ENCODE data around the gene GFOD2.

Gene GFOD2

DNA sequence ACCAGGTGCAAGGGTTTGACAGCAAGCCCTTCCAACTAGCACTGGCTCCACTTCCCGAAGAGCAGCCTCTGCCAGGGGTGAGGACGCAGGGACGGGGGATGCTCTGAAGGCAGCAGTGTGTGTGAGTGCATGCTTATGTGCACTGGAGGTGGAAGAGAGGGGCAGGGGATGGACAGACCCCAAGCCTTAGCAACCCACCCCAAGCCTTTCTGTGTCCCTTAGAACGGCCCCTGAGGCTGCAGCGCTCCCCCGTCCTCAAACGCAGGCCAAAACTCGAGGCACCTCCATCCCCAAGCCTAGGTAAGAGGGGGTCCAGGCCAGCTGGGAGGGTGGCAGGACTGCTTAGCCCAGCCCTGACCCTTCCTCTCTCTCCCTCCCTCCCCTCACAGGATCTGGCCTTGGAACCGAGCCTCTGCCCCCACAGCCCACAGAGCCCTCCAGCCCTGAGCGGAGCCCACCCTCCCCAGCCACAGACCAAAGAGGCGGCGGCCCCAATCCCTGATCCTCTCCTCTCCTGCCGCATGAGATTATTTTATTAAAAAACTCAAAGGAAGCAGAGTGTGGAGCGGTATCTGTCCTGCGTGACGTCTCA is 62.0 kb downstream of the GFOD2 start:
- DNase-seq (ENCODE audit: low read depth) = no peak
- TF ChIP-seq, protein P1, sequence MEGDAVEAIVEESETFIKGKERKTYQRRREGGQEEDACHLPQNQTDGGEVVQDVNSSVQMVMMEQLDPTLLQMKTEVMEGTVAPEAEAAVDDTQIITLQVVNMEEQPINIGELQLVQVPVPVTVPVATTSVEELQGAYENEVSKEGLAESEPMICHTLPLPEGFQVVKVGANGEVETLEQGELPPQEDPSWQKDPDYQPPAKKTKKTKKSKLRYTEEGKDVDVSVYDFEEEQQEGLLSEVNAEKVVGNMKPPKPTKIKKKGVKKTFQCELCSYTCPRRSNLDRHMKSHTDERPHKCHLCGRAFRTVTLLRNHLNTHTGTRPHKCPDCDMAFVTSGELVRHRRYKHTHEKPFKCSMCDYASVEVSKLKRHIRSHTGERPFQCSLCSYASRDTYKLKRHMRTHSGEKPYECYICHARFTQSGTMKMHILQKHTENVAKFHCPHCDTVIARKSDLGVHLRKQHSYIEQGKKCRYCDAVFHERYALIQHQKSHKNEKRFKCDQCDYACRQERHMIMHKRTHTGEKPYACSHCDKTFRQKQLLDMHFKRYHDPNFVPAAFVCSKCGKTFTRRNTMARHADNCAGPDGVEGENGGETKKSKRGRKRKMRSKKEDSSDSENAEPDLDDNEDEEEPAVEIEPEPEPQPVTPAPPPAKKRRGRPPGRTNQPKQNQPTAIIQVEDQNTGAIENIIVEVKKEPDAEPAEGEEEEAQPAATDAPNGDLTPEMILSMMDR (conservative IDR thresholded peaks at IDR 0.05; ENCODE audit: control insufficient read depth, insufficient read depth, low read depth, low read length) = no peak
- no peak overlapping the region for H3K4me3 ChIP-seq (ENCODE audit: control insufficient read depth, low read depth, low read length)

DNA sequence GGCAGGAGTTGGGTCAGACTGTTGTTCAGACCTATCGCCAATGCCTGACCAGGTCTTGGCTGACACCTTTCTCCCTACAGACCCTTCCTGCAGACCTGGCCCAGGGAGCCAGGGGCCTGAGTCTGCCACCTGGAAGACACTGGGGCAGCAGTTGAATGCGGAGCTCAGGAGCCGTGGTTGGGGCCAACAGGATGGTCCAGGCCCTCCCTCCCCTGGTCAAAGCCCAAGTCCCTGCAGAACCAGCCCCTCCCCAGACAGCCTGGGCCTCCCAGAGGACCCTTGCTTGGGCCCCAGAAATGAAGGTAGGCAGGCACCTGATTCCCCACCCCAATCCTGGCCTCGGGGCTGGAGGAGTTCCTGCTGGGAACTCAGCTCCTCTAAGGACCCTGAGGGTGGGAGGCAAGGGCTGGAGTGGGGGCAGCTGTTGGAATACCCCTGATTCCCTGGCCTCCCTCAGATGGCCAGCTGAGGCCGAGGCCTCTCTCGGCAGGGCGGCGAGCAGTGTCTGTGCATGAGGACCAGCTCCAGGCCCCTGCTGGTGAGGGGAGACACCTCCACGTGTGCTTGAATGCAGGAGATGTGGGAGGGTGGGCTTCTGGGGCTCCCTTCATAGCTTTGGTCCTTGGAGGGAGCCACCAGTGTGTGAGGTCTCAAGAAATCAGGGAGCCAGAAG is 62.6 kb downstream of the GFOD2 start:
- TF ChIP-seq, protein P1 (conservative IDR thresholded peaks at IDR 0.05; ENCODE audit: control insufficient read depth, insufficient read depth, low read depth, low read length) = no peak
- no peak overlapping the region for H3K4me3 ChIP-seq (ENCODE audit: control insufficient read depth, low read depth, low read length)
- no peak for DNase-seq (ENCODE audit: low read depth)

DNA sequence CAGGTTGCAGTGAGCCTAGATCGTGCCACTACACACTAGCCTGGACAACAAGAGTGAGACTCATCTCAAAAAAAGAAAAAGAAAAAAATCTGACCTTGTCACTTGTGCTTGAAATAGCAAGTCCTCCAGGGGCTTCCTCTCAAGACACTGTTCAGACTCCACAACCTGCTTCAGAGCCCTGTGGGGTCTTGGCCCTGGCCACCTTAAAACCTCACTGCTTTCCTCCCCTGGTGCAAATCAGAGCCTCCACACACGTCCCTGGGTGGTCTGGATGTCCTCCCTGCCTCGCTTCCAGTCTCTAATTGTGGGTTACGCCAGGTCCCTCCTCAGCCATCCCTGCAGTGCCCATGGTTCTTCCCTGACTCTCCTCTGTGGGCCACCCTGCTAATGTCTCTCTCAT is 63.8 kb downstream of the GFOD2 start:
- no peak for DNase-seq (ENCODE audit: low read depth)
- TF ChIP-seq, protein P1 (conservative IDR thresholded peaks at IDR 0.05; ENCODE audit: control insufficient read depth, insufficient read depth, low read depth, low read length) = no peak
- no peak overlapping the region for H3K4me3 ChIP-seq (ENCODE audit: control insufficient read depth, low read depth, low read length)

DNA sequence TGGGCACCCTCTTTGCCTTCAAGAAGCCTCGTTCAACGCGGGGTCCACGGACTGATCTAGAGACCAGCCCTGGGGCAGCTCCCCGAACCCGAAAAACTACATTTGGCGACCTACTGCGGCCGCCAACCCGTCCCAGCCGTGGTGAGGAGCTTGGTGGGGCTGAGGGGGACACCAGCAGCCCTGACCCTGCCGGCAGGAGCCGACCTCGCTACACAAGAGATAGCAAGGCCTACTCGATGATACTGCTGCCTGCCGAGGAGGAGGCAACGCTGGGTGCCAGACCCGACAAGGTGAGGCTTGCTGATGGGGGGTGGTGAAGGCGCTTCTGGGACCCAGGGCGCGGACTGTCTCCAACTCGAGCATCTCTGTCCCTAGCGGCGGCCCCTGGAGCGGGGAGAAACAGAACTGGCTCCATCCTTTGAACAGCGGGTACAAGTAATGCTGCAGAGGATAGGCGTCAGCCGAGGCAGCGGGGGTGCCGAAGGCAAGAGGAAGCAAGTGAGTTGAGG is 64.7 kb downstream of the GFOD2 start:
- H3K4me3 ChIP-seq (ENCODE audit: control insufficient read depth, low read depth, low read length) = no peak overlapping the region
- DNase-seq (ENCODE audit: low read depth) = no peak

DNA sequence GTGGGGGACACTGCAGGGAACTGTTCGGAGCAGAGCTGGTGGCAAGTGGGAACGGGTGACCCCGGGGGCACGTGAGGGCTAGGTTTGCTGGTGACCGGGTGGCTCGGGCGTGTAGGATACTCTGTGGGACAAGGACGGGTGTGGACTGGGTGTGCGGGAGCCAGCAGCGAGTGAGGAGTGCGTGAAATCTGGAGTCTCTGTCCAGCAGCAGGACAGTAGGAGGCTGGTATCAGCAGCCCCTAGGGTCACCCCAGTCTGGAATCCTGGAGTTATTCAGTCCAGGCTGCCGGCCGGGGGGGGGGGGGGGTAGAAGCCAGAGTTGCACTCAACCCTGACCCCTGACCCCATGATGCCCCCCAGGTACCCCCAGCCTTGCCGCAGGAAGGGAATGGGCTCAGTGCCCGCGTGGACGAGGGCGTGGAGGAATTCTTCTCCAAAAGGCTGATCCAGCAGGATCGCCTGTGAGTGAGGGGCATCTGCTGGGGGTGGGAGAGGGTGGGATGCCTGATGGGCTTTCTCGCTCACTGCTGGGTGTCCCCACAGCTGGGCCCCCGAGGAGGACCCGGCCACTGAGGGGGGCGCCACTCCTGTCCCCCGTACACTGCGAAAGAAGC is 65.2 kb downstream of the GFOD2 start:
- H3K4me3 ChIP-seq (ENCODE audit: control insufficient read depth, low read depth, low read length) = peak overlapping the region; percentile 13
- no peak for DNase-seq (ENCODE audit: low read depth)

More for the DNA sequence above, 64.7 kb downstream of the GFOD2 start:
- TF ChIP-seq, protein P1 (conservative IDR thresholded peaks at IDR 0.05; ENCODE audit: control insufficient read depth, insufficient read depth, low read depth, low read length) = no peak

DNA sequence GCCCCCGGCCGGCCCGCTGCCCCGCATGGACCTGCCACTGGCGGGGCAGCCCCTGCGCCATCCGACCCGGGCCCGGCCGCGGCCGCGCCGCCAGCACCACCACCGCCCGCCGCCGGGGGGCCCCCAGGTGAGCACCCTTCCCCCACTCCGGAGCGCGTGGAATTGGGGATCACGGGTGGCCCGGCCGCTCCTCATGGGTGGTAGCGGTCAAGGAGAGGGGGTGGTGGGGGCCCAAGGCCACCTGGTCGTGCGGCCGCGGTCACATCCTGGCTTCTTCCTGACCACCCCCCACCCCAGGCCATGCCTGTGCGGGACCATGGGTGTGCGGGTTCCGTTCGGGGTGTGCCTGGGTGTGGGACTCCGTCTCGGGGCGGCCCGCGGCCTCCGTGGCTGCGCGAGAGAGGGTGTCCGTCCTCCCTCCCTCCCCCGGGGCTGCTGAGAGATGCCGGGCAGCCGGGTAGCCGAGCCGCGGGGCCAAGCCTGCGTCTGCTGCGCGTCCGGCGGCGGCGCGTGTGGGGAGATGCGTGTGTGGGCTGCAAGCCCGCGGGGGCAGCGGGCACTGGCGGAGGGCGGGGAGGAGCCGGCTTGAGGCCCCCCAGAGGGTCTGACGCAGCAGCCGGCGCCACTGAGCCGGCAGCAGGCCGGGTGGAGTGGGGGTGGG is 65.9 kb downstream of the GFOD2 start:
- H3K4me3 ChIP-seq (ENCODE audit: control insufficient read depth, low read depth, low read length) = peak overlapping the region; percentile 35
- DNase-seq (ENCODE audit: low read depth) = no peak
- TF ChIP-seq, protein P1 (conservative IDR thresholded peaks at IDR 0.05; ENCODE audit: control insufficient read depth, insufficient read depth, low read depth, low read length) = no peak

More for the DNA sequence above, 65.2 kb downstream of the GFOD2 start:
- TF ChIP-seq, protein P1 (conservative IDR thresholded peaks at IDR 0.05; ENCODE audit: control insufficient read depth, insufficient read depth, low read depth, low read length) = no peak
